OCI-LY7 (cell line): ENCODE results near the gene GRK3. TPM values are rescaled to one million over a fixed set of nuclear protein-coding genes. Genes with fewer than 3 reads are reported as not detected.

Source experiments
- BruUV-seq: library from RNA; stranded (reverse); fragments of 400-500 nt; replicated peaks from 2 replicates; lab custom pipeline; 2021; lab: Mats Ljungman, UMichigan
- CTCF ChIA-PET: fragments of 300-600 bp; sonication (Branson Sonifier 250); formaldehyde crosslinking; loops from one replicate; lab custom pipeline; 2022; ENCODE audit warnings: antibody characterized with exemption; ENCODE audit not compliant: unreplicated experiment; lab: Charles Lee
- POLR2A ChIA-PET: fragments of 300-600 bp; sonication (Branson Sonifier 250); formaldehyde crosslinking; loops from one replicate; lab custom pipeline; 2022; ENCODE audit warnings: antibody characterized with exemption; lab: Charles Lee
- DNase-seq: peaks from one replicate; pipeline ENCODE4 v3.0.0-alpha.2; 2015; ENCODE audit warnings: low spot score
- H2AFZ ChIP-seq: fragments of 200-600 bp; sonication (generic), shearing (Covaris generic); 2 replicates; pipeline ENCODE4 v1.6.1; 2014; ENCODE audit warnings: mild to moderate bottlenecking, antibody characterized with exemption, low read length, moderate library complexity
- H3K27ac ChIP-seq: fragments of 200-600 bp; sonication (generic); 2 replicates; pipeline ENCODE4 v1.5.1; 2014; ENCODE audit warnings: mixed run types, low read depth, mild to moderate bottlenecking, moderate library complexity, low read length, inconsistent platforms; ENCODE audit not compliant: poor library complexity, severe bottlenecking
- H3K36me3 ChIP-seq: fragments of 200-600 bp; sonication (generic); 2 replicates; pipeline ENCODE4 v1.6.1; 2014; ENCODE audit warnings: mild to moderate bottlenecking, antibody characterized with exemption, low read length, moderate library complexity, mixed read lengths; ENCODE audit not compliant: insufficient read depth
- H3K4me1 ChIP-seq: fragments of 200-600 bp; sonication (generic); 2 replicates; pipeline ENCODE4 v1.5.1; 2014; ENCODE audit warnings: mild to moderate bottlenecking, low read length; ENCODE audit not compliant: insufficient read depth, poor library complexity, severe bottlenecking
- H3K4me2 ChIP-seq: fragments of 200-600 bp; sonication (generic); 2 replicates; pipeline ENCODE4 v1.6.1; 2014; ENCODE audit warnings: mild to moderate bottlenecking, low read length
- H3K4me3 ChIP-seq: fragments of 200-600 bp; sonication (generic); 2 replicates; pipeline ENCODE4 v1.5.1; 2014; ENCODE audit warnings: mild to moderate bottlenecking, low read depth, low read length; ENCODE audit not compliant: poor library complexity, severe bottlenecking
- H3K79me2 ChIP-seq: fragments of 200-600 bp; sonication (generic); 2 replicates; pipeline ENCODE4 v1.6.1; 2016; ENCODE audit warnings: low read depth, mild to moderate bottlenecking, low read length, moderate library complexity, mixed read lengths; ENCODE audit not compliant: insufficient read depth
- H3K9me2 ChIP-seq: fragments of 200-600 bp; sonication (generic); 2 replicates; pipeline ENCODE4 v1.6.1; 2016; ENCODE audit warnings: mild to moderate bottlenecking, low read length, mixed read lengths; ENCODE audit not compliant: insufficient read depth
- H3K9me3 ChIP-seq: fragments of 200-600 bp; sonication (generic); 2 replicates; pipeline ENCODE4 v1.6.1; 2014; ENCODE audit warnings: mild to moderate bottlenecking, mixed run types, low read length, mixed read lengths
- H4K20me1 ChIP-seq: fragments of 200-600 bp; sonication (generic); 2 replicates; pipeline ENCODE4 v1.6.1; 2014; ENCODE audit warnings: mild to moderate bottlenecking, antibody characterized with exemption, low read length, moderate library complexity, mixed read lengths; ENCODE audit not compliant: insufficient read depth
- EZH2phosphoT487 ChIP-seq: fragments of 200-600 bp; sonication (generic); IDR thresholded peaks from 2 replicates; pipeline ENCODE4 v1.6.1; 2018; ENCODE audit warnings: low read depth, borderline replicate concordance, mild to moderate bottlenecking, mixed run types, antibody characterized with exemption, low read length, moderate library complexity, mixed read lengths
- intact Hi-C: fragments of 100-400 bp; cut with micrococcal nuclease; formaldehyde crosslinking; loops from one replicate; pipeline ENCODE4 v1.10.0; 2022; ENCODE audit not compliant: unreplicated experiment
- total RNA-seq, 2 experiments: library from RNA; depleted of rRNA in 1 of 2; stranded (reverse); fragments of >200 nt in 1 of 2; shearing (Covaris generic) in 1 of 2; gene quantifications; 2 replicates each; pipeline ENCODE4 v1.2.3, GENCODE V29; 2014 to 2022
- TF ChIP-seq, protein P1 (sequence below): fragments of 200-600 bp; sonication (generic); conservative IDR thresholded peaks from 2 replicates; pipeline ENCODE4 v1.5.1; 2014; ENCODE audit warnings: mild to moderate bottlenecking, antibody characterized with exemption, low read length, moderate library complexity, mixed read lengths

GRK3 gene
- total RNA-seq, 2 experiments from 2014 or later: 14.2 to 39.3 TPM

DNA sequence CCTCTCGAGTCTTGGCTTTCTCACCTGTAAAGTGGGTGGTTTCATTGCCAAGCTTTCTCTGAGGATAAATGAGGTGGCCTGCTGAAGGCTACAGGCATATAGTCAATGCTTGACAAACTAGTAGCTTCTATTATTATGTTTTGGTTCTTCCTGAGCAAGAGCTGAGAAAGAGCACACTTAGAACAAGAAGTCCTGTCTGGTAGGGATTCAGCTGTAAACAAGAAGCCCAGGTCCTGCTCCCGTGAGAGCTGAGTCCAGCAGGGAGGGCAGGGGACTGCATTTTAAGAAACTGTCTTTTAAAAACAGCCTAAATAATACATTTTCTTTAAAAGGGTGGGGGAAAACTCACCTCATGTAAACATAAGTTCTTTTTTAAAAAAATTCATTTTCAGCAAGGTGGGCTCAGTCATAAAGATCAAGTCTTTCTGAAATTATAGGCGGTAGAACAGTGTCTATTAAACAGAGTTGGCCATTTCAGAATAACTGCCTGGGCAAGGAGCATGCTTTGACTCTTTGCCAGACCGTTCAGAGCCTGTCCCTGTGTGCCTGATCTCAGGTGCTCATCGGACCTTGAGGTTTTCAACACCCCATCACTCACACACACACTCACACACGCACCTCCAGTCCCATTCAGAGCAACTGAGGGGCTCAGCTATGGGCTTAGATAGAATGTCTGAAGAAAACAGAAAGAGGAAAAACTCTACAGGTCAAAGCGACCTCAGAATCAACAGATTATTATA is 148.4 kb downstream of the GRK3 start:
- ChIA-PET CTCF (no interaction called here), POLR2A (no interaction called here)
- H3K36me3 ChIP-seq: peaks cover 17% of the 10 kb centered on the region; the same call in 1 of the 2 replicates
- H3K79me2 ChIP-seq: no peaks in the 10 kb centered on the region
- no peaks in the 10 kb centered on the region for H4K20me1 ChIP-seq
- H3K27ac ChIP-seq: no peak overlapping the region
- DNase-seq: no peak
- no peaks in the 10 kb centered on the region for H3K4me1 ChIP-seq
- no TSS peak for BruUV-seq
- no peak overlapping the region for H3K4me3 ChIP-seq
- intact Hi-C loops: no loop called here
- TF ChIP-seq EZH2phosphoT487: no peak
- TF ChIP-seq, protein P1, sequence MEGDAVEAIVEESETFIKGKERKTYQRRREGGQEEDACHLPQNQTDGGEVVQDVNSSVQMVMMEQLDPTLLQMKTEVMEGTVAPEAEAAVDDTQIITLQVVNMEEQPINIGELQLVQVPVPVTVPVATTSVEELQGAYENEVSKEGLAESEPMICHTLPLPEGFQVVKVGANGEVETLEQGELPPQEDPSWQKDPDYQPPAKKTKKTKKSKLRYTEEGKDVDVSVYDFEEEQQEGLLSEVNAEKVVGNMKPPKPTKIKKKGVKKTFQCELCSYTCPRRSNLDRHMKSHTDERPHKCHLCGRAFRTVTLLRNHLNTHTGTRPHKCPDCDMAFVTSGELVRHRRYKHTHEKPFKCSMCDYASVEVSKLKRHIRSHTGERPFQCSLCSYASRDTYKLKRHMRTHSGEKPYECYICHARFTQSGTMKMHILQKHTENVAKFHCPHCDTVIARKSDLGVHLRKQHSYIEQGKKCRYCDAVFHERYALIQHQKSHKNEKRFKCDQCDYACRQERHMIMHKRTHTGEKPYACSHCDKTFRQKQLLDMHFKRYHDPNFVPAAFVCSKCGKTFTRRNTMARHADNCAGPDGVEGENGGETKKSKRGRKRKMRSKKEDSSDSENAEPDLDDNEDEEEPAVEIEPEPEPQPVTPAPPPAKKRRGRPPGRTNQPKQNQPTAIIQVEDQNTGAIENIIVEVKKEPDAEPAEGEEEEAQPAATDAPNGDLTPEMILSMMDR: no peak
- no peaks in the 10 kb centered on the region for H3K9me2 ChIP-seq
- H2AFZ ChIP-seq: no peak overlapping the region
- H3K4me2 ChIP-seq: no peak overlapping the region
- H3K9me3 ChIP-seq: no peaks in the 10 kb centered on the region

DNA sequence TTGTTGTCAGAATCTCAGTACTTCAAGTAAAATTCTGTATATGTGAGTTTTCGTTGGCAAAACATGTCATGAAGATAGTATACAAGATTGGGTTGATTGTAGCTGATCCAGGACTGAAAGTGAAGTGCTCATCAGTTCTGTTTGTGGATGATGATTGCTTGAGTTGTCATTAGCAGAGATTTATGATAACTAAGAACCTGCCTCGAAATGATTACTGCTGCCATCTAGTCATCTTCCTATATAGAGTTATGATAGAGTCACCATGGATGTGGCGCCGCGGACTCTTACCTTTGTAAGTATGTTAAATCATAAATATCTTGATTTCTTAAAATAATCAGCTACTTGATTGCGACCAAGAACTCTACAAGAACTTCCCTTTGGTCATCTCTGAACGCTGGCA is 149.6 kb downstream of the GRK3 start:
- H4K20me1 ChIP-seq: no peaks in the 10 kb centered on the region
- ChIA-PET POLR2A (interaction anchor here (0.7 kb wide), 1 partner anchor 403 kb away, joined by 3 read pairs; no protein-coding TSS in a partner anchor), CTCF (no interaction called here)
- no peaks in the 10 kb centered on the region for H3K79me2 ChIP-seq
- no peak for DNase-seq
- H3K9me2 ChIP-seq: no peaks in the 10 kb centered on the region
- no peak overlapping the region for H2AFZ ChIP-seq
- BruUV-seq: no TSS peak
- TF ChIP-seq EZH2phosphoT487: no peak
- H3K36me3 ChIP-seq: peaks cover 17% of the 10 kb centered on the region; the same call in 1 of the 2 replicates
- H3K4me3 ChIP-seq: no peak overlapping the region
- no peak overlapping the region for H3K27ac ChIP-seq
- H3K4me1 ChIP-seq: no peaks in the 10 kb centered on the region
- intact Hi-C loops: no loop called here
- no peaks in the 10 kb centered on the region for H3K9me3 ChIP-seq
- H3K4me2 ChIP-seq: no peak overlapping the region

DNA sequence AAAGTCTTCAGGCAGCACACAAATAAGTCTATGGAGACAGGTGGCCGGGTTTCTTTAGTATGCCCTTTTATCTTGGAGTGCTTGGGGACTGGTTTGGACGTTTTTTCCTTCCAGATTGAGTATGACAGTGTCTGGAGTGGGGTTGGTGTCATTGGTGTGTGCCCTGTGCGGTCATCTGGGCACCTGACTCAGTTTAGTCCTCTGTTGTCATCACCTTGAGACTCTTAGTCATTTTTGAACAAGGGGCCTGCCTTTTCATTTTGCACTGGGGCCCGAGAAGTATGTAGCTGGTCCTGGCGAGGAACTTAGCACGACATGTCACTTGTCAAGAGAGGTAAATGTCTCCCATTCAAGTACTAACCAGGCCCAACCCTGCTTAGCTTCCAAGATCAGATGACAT is 150.3 kb downstream of the GRK3 start:
- H3K4me1 ChIP-seq: no peaks in the 10 kb centered on the region
- no peaks in the 10 kb centered on the region for H4K20me1 ChIP-seq
- CTCF ChIA-PET: no interaction called here
- H2AFZ ChIP-seq: no peak overlapping the region
- no peak for DNase-seq
- no peaks in the 10 kb centered on the region for H3K79me2 ChIP-seq
- no peak overlapping the region for H3K27ac ChIP-seq
- no TSS peak for BruUV-seq
- POLR2A ChIA-PET: interaction anchor here (0.7 kb wide), 1 partner anchor 404 kb away, joined by 3 read pairs; no protein-coding TSS in a partner anchor
- intact Hi-C loops: no loop called here
- peaks cover 17% of the 10 kb centered on the region; the same call in 1 of the 2 replicates for H3K36me3 ChIP-seq
- H3K9me2 ChIP-seq: no peaks in the 10 kb centered on the region
- TF ChIP-seq, protein P1: no peak
- no peak for TF ChIP-seq EZH2phosphoT487
- no peak overlapping the region for H3K4me2 ChIP-seq
- H3K4me3 ChIP-seq: no peak overlapping the region
- H3K9me3 ChIP-seq: no peaks in the 10 kb centered on the region
